ENCODE data around the gene SLC8A3.

The SLC8A3 gene

DNA sequence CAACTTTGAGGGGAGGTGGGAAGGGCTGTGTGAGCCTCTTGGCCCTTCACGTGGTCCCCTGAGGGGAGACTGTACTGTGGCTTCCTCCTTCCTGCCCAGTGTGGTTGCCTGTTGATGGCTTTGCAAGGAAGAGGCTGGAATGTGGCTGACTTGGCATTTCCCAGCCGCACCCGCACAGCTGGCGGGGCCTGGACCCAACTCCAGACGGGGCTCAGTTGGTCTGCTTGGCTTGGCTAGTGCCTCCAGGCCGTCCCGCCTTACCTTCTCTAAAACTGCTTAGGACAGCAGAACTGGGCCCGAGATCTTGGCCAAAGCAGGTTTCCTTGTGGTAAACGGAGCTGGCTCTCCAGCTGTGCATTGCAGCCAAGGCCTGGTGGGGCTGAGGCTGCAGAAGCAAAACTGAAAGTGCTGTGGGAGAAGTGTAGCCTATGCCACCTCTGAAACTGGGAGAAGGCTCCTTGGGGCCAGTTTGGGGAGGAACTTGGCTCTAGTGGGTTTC is 170.0 kb downstream of the SLC8A3 start:
- H3K4me3 Mint-ChIP-seq = no peak overlapping the region
- no peak for DNase-seq
- H3K27me3 Mint-ChIP-seq (ENCODE audit: low read depth, poor library complexity) = peaks cover 9% of the 10 kb centered on the region
- H3K36me3 Mint-ChIP-seq (ENCODE audit: low read depth) = peaks cover 72% of the 10 kb centered on the region
- no peak for TF ChIP-seq CTCF (IDR thresholded peaks at IDR 0.05)
- no peaks in the 10 kb centered on the region for H3K9me3 Mint-ChIP-seq
- H3K27ac Mint-ChIP-seq = no peak overlapping the region
- H3K4me1 Mint-ChIP-seq = peaks cover 69% of the 10 kb centered on the region

DNA sequence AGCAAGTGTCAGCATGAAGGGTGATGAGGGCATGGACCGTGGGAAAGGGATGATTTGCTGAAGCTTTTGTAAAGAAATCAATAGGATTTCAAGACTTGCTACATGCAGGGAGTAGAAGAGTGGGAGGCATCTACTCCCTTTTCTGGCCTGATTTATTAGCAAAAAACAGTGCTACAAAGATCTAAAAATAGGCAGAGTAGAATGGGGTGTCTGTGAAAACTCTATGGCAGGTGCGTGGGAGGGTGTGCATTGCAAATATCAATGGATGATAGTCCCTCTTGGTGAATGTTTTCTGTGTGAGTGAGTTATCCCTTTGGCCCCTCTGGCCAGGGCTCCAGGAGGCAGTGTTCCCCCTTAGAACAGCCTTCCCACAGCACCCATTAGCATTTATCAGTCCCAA is 170.5 kb downstream of the SLC8A3 start:
- Mint-ChIP-seq H3K27me3 (ENCODE audit: low read depth, poor library complexity) (peaks cover 5% of the 10 kb centered on the region), H3K36me3 (ENCODE audit: low read depth) (peaks cover 72% of the 10 kb centered on the region), H3K27ac (peak overlapping the region; percentile 89), H3K9me3 (no peaks in the 10 kb centered on the region), H3K4me3 (no peak overlapping the region), H3K4me1 (peaks cover 74% of the 10 kb centered on the region)
- no peak for TF ChIP-seq CTCF (IDR thresholded peaks at IDR 0.05)
- no peak for DNase-seq

GRCh38 chr14:70014406-70015095 is 174.2 kb downstream of the SLC8A3 start:
- H3K36me3 Mint-ChIP-seq (ENCODE audit: low read depth) = peaks cover 75% of the 10 kb centered on the region
- no peak for TF ChIP-seq CTCF (IDR thresholded peaks at IDR 0.05)

DNA sequence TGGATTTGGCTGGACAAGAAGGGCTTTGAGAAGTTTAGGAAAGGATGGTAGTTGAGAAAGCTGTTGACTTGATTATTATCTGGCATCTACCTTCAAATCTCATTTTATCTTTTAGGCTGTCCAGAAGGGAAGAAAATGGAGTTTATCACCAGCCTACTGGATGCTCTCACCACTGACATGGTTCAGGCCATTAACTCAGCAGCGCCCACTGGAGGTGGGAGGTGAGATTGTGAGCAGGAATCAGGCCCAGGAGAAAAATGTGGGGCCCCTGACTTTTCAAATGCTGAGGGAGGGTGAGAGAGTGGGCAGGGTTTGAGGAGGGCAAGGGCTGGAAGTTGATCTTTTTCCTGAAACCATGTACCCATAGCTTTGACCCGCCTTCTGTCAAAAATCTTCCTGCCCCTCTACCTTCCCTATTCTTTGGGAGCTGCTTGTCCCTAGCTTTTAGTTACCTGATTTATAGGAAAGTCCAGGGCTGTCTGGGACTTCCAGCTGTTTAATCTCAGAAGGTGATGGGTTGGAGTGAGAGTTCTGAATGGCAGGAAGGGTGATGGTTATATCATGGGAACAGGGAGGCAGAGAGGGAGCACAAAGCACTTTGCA is 175.4 kb downstream of the SLC8A3 start:
- Mint-ChIP-seq H3K4me1 (peaks cover 94% of the 10 kb centered on the region), H3K27me3 (ENCODE audit: low read depth, poor library complexity) (no peaks in the 10 kb centered on the region), H3K36me3 (ENCODE audit: low read depth) (peaks cover 71% of the 10 kb centered on the region), H3K4me3 (no peak overlapping the region), H3K27ac (no peak overlapping the region), H3K9me3 (no peaks in the 10 kb centered on the region)
- peak; percentile 56 for DNase-seq
- TF ChIP-seq CTCF (IDR thresholded peaks at IDR 0.05) = peak; percentile 65

More at GRCh38 chr14:70014406-70015095, 174.2 kb downstream of the SLC8A3 start:
- H3K4me3 Mint-ChIP-seq = no peak overlapping the region
- H3K9me3 Mint-ChIP-seq = no peaks in the 10 kb centered on the region
- no peak for DNase-seq
- H3K27me3 Mint-ChIP-seq (ENCODE audit: low read depth, poor library complexity) = peaks cover 2% of the 10 kb centered on the region
- peaks cover 85% of the 10 kb centered on the region for H3K4me1 Mint-ChIP-seq
- H3K27ac Mint-ChIP-seq = no peak overlapping the region

- TF ChIP-seq CTCF (IDR thresholded peaks at IDR 0.05) = no peak
- H3K4me3 Mint-ChIP-seq = no peak overlapping the region
- no peaks in the 10 kb centered on the region for H3K9me3 Mint-ChIP-seq
- peaks cover 92% of the 10 kb centered on the region for H3K4me1 Mint-ChIP-seq
- H3K36me3 Mint-ChIP-seq (ENCODE audit: low read depth) = peaks cover 57% of the 10 kb centered on the region
- H3K27ac Mint-ChIP-seq = no peak overlapping the region
- peaks cover 1% of the 10 kb centered on the region for H3K27me3 Mint-ChIP-seq (ENCODE audit: low read depth, poor library complexity)
- DNase-seq = no peak
Measured at GRCh38 chr14:70011708-70012107, 177.0 kb downstream of the SLC8A3 start.

Measured in nephron progenitor cell (in vitro differentiated cells).